Tongue (tissue), 3 donors: ENCODE results near the gene COL7A1. TPM values are rescaled to one million over a fixed set of nuclear protein-coding genes. Genes with fewer than 3 reads are reported as not detected.
"Not testable (repeated sequence)": the region's sequence is repeated elsewhere in the genome, so short reads cannot be mapped to it uniquely, and the experiment has no call there.

Source experiments
- DNase-seq: peaks from one replicate; pipeline ENCODE4 v3.0.0-alpha.2; 2015
- small RNA-seq: library from RNA; depleted of rRNA; stranded (forward); fragments of <200 nt; gene quantifications from one replicate; pipeline ENCODE3, GENCODE V24; 2014; ENCODE audit warnings: low replicate concordance
- total RNA-seq: library from RNA; depleted of rRNA; stranded (reverse); fragments of >200 nt; gene quantifications from one replicate; pipeline ENCODE4 v1.2.3, GENCODE V29; 2014

The COL7A1 gene
- total RNA-seq, 1 donor from 2014 or later: 54.8 TPM

GRCh38 chr3:48543271-48543866 lies 51.8 kb downstream of the COL7A1 start:
- peak; percentile 43 for DNase-seq

GRCh38 chr3:48538451-48538850 lies 56.7 kb downstream of the COL7A1 start:
- DNase-seq: no peak

- DNase-seq: no peak
These were observed 58.3 kb downstream of the COL7A1 start for GRCh38 chr3:48536785-48537184.

GRCh38 chr3:48536116-48536515 lies 59.0 kb downstream of the COL7A1 start:
- no peak for DNase-seq

- DNase-seq: no peak
These were observed 59.6 kb downstream of the COL7A1 start for GRCh38 chr3:48535578-48535977.

GRCh38 chr3:48532977-48533337 lies 62.2 kb downstream of the COL7A1 start:
- no peak for DNase-seq

- no peak for DNase-seq
These were observed 62.7 kb downstream of the COL7A1 start for GRCh38 chr3:48532271-48532976.

GRCh38 chr3:48530701-48531100 lies 64.4 kb downstream of the COL7A1 start:
- DNase-seq: not testable (repeated sequence)

GRCh38 chr3:48528754-48529153 lies 66.4 kb downstream of the COL7A1 start:
- DNase-seq: no peak

- DNase-seq: no peak
These were observed 67.1 kb downstream of the COL7A1 start for GRCh38 chr3:48528048-48528447.

GRCh38 chr3:48524970-48525369 lies 70.2 kb downstream of the COL7A1 start:
- DNase-seq: no peak

- DNase-seq: no peak
These were observed 73.5 kb downstream of the COL7A1 start for GRCh38 chr3:48521635-48522034.

GRCh38 chr3:48519277-48519643 lies 75.9 kb downstream of the COL7A1 start:
- DNase-seq: no peak

- no peak for DNase-seq
These were observed 76.4 kb downstream of the COL7A1 start for GRCh38 chr3:48518638-48519276.

- no peak for DNase-seq
These were observed 77.1 kb downstream of the COL7A1 start for GRCh38 chr3:48518069-48518468.

GRCh38 chr3:48516571-48516970 lies 78.6 kb downstream of the COL7A1 start:
- DNase-seq: no peak

GRCh38 chr3:48514431-48515227 lies 80.5 kb downstream of the COL7A1 start:
- DNase-seq: no peak

Small RNA genes lying within 50 kb of the gene (small RNA-seq; reads per million reads assigned to genes)
- gene MIR6823: not detected

Other genes starting within 250 kb of the COL7A1 start
- not detected for gene FBXW12, start 223.1 kb downstream of the COL7A1 start, total RNA-seq
- gene PLXNB1, start 165.2 kb downstream of the COL7A1 start, total RNA-seq: 48.2 TPM
- 11.5 TPM for gene CCDC51, start 155.2 kb downstream of the COL7A1 start, total RNA-seq
- 188 TPM for gene TMA7, start 155.1 kb downstream of the COL7A1 start, total RNA-seq
- 8.7 TPM for gene ATRIP, start 148.6 kb downstream of the COL7A1 start, total RNA-seq
- 43.8 TPM for gene SHISA5, start 91.2 kb downstream of the COL7A1 start, total RNA-seq
- gene PFKFB4, start 38.5 kb downstream of the COL7A1 start, total RNA-seq: 9.4 TPM
- 2.4 TPM for gene UCN2, start 31.5 kb downstream of the COL7A1 start, total RNA-seq
- gene UQCRC1, start 14.3 kb upstream of the COL7A1 start, total RNA-seq: 465 TPM
- not detected for gene TMEM89, start 26.4 kb upstream of the COL7A1 start, total RNA-seq
- gene SLC26A6, start 40.1 kb upstream of the COL7A1 start, total RNA-seq: 12.4 TPM
- gene CELSR3, start 67.6 kb upstream of the COL7A1 start, total RNA-seq: 0.51 TPM
- 11.3 TPM for gene NCKIPSD, start 90.6 kb upstream of the COL7A1 start, total RNA-seq
- gene IP6K2, start 121.9 kb upstream of the COL7A1 start, total RNA-seq: 62.9 TPM